GM21717 (cell line): ENCODE measurements around the gene ZNF581.

Source experiments
- ATAC-seq: cut with Tn5 transposase; IDR thresholded peaks from one replicate; pipeline ENCODE4 v1.9.1; 2021; ENCODE audit warnings: mild to moderate bottlenecking, moderate library complexity; ENCODE audit not compliant: unreplicated experiment

ZNF581 gene

GRCh38 chr19:55661826-55662225 is 18.4 kb downstream of the ZNF581 start:
- ATAC-seq, result no peak

DNA sequence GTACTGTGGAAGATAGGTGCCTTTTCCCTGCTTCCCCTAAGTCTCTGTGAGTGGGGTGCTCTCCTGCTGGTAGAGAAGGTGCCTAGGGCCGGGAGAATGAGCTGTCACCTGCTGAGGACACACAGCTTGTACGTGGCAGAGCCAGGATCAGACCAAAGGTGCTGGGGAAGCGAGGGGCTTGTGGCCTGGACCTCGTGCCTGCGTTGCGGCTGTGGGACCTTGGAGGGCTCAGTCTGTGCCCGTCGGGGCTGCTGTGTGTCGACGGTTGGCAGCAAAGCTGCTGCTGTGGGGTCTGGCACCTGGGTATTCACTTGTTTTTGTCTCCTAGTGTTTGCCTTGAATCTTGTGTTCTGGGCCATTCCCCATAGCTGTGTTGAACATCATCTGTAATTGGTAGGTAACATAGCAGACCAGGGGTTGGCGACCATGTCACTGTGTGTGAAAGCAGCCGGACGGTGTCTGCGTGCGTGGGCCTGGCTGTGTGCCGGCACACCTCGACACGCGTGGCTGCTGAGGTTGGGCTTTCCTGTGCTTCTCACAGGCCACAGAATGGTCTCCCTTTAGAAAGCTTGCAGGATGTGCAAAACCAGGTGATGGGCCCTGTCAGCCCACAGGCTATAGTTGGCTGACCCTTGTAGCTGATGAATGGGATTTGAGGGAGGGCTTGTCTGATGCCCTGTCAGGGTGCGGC is 20.5 kb downstream of the ZNF581 start:
- ATAC-seq, result no peak

DNA sequence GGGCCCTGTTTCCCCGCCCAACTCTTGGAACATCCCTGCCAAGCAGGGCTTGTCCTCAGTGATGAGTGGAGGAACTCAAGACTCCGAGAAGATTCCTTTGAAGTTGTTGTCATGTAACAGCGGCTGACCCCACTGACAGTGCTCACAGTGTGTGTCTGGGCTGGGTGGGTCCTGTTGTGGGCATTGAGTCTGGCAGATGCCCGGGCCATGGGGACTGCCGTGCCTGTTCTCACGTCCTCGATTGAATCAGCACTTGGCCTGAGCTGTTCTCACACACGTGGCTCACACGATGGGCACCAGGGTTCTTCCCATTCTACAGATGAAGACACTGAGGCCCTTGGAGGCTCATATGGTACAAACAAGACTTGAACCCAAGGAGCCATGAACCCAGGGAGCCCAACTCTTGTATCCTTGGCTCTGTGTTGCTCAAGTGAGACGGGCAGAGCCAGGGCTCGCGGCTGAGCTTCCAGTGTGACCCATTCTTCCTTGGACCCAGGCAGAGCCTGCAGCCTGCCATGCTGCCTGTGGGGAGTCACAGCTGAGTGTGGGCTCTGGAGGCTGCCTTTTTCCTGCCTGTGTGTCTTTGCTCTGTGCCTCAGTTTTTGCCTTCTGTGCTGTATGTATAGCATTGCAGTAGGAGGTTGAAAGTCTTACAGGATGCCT is 23.0 kb downstream of the ZNF581 start:
- no peak for ATAC-seq

DNA sequence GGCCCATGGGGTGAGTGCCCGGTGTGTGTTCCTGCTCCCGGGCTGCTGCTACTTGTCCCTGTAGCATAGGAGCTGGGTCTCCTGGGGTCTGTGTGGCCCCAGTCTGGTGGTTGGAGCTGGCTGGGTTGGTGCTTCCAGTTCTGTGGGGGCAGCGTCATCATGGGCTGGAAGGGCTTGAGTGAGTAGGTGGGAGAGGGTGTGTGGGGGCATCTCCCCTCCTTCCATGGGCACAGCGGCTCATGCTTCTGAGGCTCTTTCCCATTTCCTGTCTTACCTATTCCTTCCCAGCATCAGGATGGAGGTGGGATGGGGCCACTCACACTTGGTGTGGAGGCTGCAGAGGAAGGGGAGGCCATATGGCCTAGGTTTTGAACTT is 23.5 kb downstream of the ZNF581 start:
- no peak for ATAC-seq

- no peak for ATAC-seq
Measured at GRCh38 chr19:55667511-55667910, 24.1 kb downstream of the ZNF581 start.

- no peak for ATAC-seq
Measured at GRCh38 chr19:55667958-55668357, 24.5 kb downstream of the ZNF581 start.

DNA sequence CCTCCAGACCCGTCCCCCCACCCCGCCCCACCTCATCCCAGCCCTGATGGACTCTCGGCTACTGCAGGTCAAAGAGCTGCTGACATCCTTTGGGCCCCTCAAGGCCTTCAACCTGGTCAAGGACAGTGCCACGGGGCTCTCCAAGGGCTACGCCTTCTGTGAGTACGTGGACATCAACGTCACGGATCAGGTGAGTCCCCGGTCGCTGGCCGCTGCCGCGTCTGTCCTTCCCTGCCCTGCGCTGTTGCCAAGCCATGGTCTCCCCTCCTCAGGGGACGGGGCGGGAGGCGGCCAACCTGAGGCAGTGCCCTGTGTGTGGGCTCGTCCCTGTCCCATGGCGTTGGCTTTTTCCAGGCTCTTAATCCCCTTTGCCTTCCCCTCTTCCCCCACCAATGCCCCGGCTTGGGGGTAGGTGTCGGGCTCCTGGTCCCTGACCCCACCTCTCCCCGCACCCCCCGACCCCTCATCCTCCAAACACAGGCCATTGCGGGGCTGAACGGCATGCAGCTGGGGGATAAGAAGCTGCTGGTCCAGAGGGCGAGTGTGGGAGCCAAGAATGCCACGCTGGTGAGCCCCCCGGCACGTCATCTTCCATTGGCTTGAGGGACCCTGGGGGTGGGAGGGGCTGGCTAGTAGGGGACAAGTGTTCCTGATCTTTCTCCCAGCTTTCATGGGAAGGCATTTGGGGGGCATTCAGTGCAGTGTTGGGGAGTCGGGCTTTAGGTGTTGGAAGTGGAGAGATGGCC is 25.3 kb downstream of the ZNF581 start:
- no peak for ATAC-seq

DNA sequence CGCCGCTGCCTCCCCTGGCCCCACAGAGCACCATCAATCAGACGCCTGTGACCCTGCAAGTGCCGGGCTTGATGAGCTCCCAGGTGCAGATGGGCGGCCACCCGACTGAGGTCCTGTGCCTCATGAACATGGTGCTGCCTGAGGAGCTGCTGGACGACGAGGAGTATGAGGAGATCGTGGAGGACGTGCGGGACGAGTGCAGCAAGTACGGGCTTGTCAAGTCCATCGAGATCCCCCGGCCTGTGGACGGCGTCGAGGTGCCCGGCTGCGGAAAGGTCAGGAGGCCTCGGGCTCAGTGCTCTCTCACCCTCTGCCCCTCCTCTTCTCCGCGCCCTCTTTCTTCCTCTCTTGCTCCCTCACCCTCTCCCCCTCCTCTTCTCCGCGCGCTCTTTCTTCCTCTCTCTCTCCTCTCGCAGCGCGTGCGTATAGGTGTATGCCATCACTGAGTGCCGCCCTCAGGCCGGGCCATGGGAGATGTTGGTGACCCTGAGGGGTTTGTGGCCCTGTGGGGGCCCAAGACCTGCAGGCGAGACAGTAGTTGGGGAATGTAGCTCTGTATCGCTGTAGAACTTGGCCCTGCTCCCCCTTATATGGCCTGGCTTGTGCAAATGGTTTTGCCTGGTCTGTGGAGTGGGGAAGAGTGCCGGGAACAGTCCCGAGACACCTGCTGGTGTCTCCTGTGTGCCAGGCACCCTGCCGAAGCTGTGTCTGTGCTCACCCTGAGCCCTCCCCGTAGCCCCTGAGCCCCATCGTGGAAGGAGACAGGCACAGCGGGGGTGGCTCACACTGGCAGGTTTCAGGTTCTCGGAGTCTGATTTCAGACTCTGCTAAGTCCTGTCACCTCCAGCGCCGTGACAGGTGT is 26.2 kb downstream of the ZNF581 start:
- ATAC-seq, result no peak

GRCh38 chr19:55670280-55671053 is 27.0 kb downstream of the ZNF581 start:
- ATAC-seq, result no peak

GRCh38 chr19:55671054-55671378 is 27.6 kb downstream of the ZNF581 start:
- ATAC-seq, result no peak

GRCh38 chr19:55672418-55672817 is 29.0 kb downstream of the ZNF581 start:
- no peak for ATAC-seq

GRCh38 chr19:55673465-55673864 is 30.0 kb downstream of the ZNF581 start:
- no peak for ATAC-seq

DNA sequence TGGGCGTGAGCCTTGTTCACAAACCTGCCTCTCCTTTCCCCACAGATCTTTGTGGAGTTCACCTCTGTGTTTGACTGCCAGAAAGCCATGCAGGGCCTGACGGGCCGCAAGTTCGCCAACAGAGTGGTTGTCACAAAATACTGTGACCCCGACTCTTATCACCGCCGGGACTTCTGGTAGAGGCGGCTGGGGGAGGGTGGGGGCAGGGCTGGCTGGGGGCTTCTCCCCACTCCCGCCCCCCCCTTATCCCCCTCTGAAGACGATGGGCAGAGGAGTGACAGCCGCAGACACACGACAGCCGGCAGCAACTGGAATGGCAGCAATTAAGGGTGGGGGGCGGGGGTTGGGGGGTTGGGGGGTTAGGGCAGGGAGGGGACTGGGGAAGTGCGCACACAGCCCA is 30.4 kb downstream of the ZNF581 start:
- no peak for ATAC-seq

DNA sequence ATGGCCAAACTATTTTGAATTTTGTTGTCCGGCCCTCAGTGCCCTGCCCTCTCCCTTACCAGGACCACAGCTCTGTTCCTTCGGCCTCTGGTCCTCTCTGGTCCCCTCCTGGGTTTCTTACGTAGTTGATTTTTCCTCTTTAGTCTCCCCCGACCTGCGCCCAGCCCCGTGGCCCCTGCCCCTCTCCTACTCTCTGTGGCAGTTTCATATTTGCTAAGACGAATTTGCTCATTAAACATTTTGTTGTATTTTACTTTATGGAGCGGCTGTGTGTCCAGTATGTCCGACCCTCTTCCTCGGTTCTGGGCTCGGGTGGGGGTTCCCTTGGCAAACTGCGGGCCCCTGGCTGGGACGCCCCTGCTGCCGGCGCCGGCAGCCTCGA is 31.0 kb downstream of the ZNF581 start:
- ATAC-seq, result no peak

- peak; percentile 43 for ATAC-seq
Measured at GRCh38 chr19:55674841-55675660, 31.6 kb downstream of the ZNF581 start, which contains the start of gene EPN1. EPN1 (plus strand) TSS chr19:55675226; CDS start chr19:55678628, 3,402 bp downstream.

DNA sequence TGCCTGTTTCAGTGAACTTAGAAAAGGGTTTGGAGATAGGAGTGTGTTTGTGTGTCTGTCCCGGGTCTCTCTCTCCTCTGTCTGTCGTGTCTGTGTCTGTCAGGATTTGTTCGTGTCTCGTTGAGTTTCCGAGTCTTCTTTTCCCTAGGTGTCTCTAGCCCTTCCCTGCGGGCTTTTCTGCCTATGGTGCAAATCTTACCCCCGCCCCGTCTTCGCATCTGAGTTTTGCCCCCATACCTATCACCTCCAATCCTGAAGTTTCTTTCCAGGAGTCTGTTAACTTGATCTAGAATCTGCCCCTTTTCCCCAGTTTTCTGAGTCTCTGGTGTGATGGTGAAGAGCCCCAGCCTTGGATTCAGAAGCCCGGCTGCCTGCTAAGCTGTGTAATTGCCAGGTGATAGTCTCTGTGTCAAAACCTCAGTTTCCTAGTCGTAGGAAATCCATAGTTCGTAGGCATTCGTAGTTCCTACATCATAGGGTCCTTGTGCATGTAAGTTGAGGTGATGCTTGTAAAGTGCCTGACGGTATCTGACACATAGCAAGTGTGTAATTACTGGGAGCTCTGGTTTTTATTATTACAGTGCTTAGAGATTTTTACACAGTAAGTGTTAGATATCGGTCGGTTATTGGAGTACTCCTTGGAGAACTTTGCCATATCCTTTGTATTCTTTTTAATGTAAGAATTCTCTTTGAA is 32.4 kb downstream of the ZNF581 start:
- no peak for ATAC-seq

- no peak for ATAC-seq
Measured at GRCh38 chr19:55676383-55676782, 32.9 kb downstream of the ZNF581 start.

GRCh38 chr19:55676889-55677505 is 33.5 kb downstream of the ZNF581 start:
- ATAC-seq, result no peak
